NCI-H510A treated with DMSO at 0.1 percent for 48 hours (cell line): ENCODE measurements around the gene GALNT2.

ENCODE experiments used
- DNase-seq: peaks from one replicate; lab custom pipeline; 2025; lab: John Stamatoyannopoulos, UW

Gene GALNT2

GRCh38 chr1:230187290-230187689 is 120.3 kb downstream of the GALNT2 start:
- no peak for DNase-seq

- DNase-seq: peak; percentile 86
These were observed 121.8 kb downstream of the GALNT2 start for GRCh38 chr1:230188826-230189225.

- peak; percentile 94 for DNase-seq
These were observed 122.3 kb downstream of the GALNT2 start for GRCh38 chr1:230189341-230189740.

GRCh38 chr1:230189824-230190223 is 122.8 kb downstream of the GALNT2 start:
- no peak for DNase-seq

- peak; percentile 37 for DNase-seq
These were observed 124.2 kb downstream of the GALNT2 start for GRCh38 chr1:230191079-230191804.

- peak; percentile 40 for DNase-seq
These were observed 124.8 kb downstream of the GALNT2 start for GRCh38 chr1:230191855-230192254.

GRCh38 chr1:230194525-230194924 is 127.5 kb downstream of the GALNT2 start:
- no peak for DNase-seq

- DNase-seq: no peak
These were observed 128.2 kb downstream of the GALNT2 start for GRCh38 chr1:230195199-230195598.

- no peak for DNase-seq
These were observed 129.0 kb downstream of the GALNT2 start for GRCh38 chr1:230196077-230196476.

- DNase-seq: no peak
These were observed 130.9 kb downstream of the GALNT2 start for GRCh38 chr1:230197644-230198567.

- DNase-seq: no peak
These were observed 132.0 kb downstream of the GALNT2 start for GRCh38 chr1:230199034-230199433.

GRCh38 chr1:230199554-230199953 is 132.5 kb downstream of the GALNT2 start:
- no peak for DNase-seq

- DNase-seq: no peak
These were observed 133.2 kb downstream of the GALNT2 start for GRCh38 chr1:230200276-230200675.

GRCh38 chr1:230201445-230201844 is 134.4 kb downstream of the GALNT2 start:
- no peak for DNase-seq

GRCh38 chr1:230204842-230205241 is 137.8 kb downstream of the GALNT2 start:
- peak; percentile 35 for DNase-seq

- DNase-seq: no peak
These were observed 138.7 kb downstream of the GALNT2 start for GRCh38 chr1:230205719-230206198.

- DNase-seq: no peak
These were observed 139.2 kb downstream of the GALNT2 start for GRCh38 chr1:230206207-230206606.

- peak; percentile 66 for DNase-seq
These were observed 139.9 kb downstream of the GALNT2 start for GRCh38 chr1:230206976-230207375.

GRCh38 chr1:230207598-230207997 is 140.6 kb downstream of the GALNT2 start:
- no peak for DNase-seq

GRCh38 chr1:230208619-230209261 is 141.7 kb downstream of the GALNT2 start:
- no peak for DNase-seq

GRCh38 chr1:230210326-230210980 is 143.4 kb downstream of the GALNT2 start:
- no peak for DNase-seq

GRCh38 chr1:230210981-230211336 is 143.9 kb downstream of the GALNT2 start:
- DNase-seq: no peak
